Activated CD4-positive, alpha-beta T cell treated with anti-CD3 and anti-CD28 coated beads for 4 hours (primary cell): ENCODE data around the gene ZNF679.
"Not testable (repeated sequence)": the region's sequence is repeated elsewhere in the genome, so short reads cannot be mapped to it uniquely, and the experiment has no call there.

Experiments
- DNase-seq, 2 donors: peaks; one replicate each; pipeline ENCODE4 v3.0.0-alpha.2; 2020

Gene ZNF679

GRCh38 chr7:64228174-64228573 lies at the start of gene ZNF679:
Gene ZNF679, plus strand, starts transcription at chr7:64228474. Its CDS starts 20,644 bp downstream, at chr7:64249118.
- DNase-seq: not testable (repeated sequence)

- DNase-seq: no peak
Measured at GRCh38 chr7:64180989-64181388, 47.3 kb upstream of the ZNF679 start.

GRCh38 chr7:64181586-64181985 lies 46.7 kb upstream of the ZNF679 start:
- DNase-seq: no peak

GRCh38 chr7:64182036-64182790 lies 46.1 kb upstream of the ZNF679 start:
- no peak for DNase-seq

- peak; percentile 22 to 33 for DNase-seq
Measured at GRCh38 chr7:64183126-64183742, 45.0 kb upstream of the ZNF679 start.

GRCh38 chr7:64183827-64184372 lies 44.4 kb upstream of the ZNF679 start:
- no peak for DNase-seq

GRCh38 chr7:64184376-64184775 lies 43.9 kb upstream of the ZNF679 start:
- no peak for DNase-seq

GRCh38 chr7:64187408-64187807 lies 40.9 kb upstream of the ZNF679 start:
- no peak for DNase-seq

GRCh38 chr7:64192148-64192704 lies 36.0 kb upstream of the ZNF679 start:
- DNase-seq: no peak

GRCh38 chr7:64192775-64193174 lies 35.5 kb upstream of the ZNF679 start:
- DNase-seq: no peak

- no peak for DNase-seq
Measured at GRCh38 chr7:64206903-64207302, 21.4 kb upstream of the ZNF679 start, which contains the start of gene ZNF735. Gene ZNF735, plus strand, starts transcription at chr7:64207203. Its CDS starts 0 bp downstream, at chr7:64207203.

GRCh38 chr7:64219710-64220298 lies 8.5 kb upstream of the ZNF679 start:
- not testable (repeated sequence) for DNase-seq

- DNase-seq: no peak
Measured at GRCh38 chr7:64223366-64223765, 4.9 kb upstream of the ZNF679 start.

GRCh38 chr7:64266341-64266919 lies 38.2 kb downstream of the ZNF679 start:
- no peak for DNase-seq

GRCh38 chr7:64277630-64278029 lies 49.4 kb downstream of the ZNF679 start:
- no peak for DNase-seq

- DNase-seq: no peak
Measured at GRCh38 chr7:64294701-64295420, 66.6 kb downstream of the ZNF679 start.

- DNase-seq: not testable (repeated sequence)
Measured at GRCh38 chr7:64297418-64297817, 69.1 kb downstream of the ZNF679 start.

- DNase-seq: no peak
Measured at GRCh38 chr7:64300641-64301405, 72.5 kb downstream of the ZNF679 start.

- peak; percentile 92 to 94 for DNase-seq
Measured at GRCh38 chr7:64307254-64308015, 79.2 kb downstream of the ZNF679 start.

GRCh38 chr7:64308016-64308270 lies 79.7 kb downstream of the ZNF679 start:
- DNase-seq: no peak

- no peak for DNase-seq
Measured at GRCh38 chr7:64310426-64310825, 82.2 kb downstream of the ZNF679 start.
